Karpas-422 (cell line): ENCODE data around the gene ZNF621. TPM values are rescaled to one million over a fixed set of nuclear protein-coding genes. Genes with fewer than 3 reads are reported as not detected.
"Not testable (repeated sequence)": the region's sequence is repeated elsewhere in the genome, so short reads cannot be mapped to it uniquely, and the experiment has no call there.

ENCODE experiments used
- DNase-seq: peaks from one replicate; pipeline ENCODE4 v3.0.0-alpha.2; 2015
- H2AFZ ChIP-seq: fragments of 200-600 bp; sonication (generic); 2 replicates; pipeline ENCODE4 v1.6.1; 2014; ENCODE audit warnings: antibody characterized with exemption, low read length, mixed read lengths
- H3K27ac ChIP-seq: fragments of 200-600 bp; sonication (generic); 2 replicates; pipeline ENCODE4 v1.5.1; 2014; ENCODE audit warnings: mild to moderate bottlenecking, low read length, moderate library complexity
- H3K27me3 ChIP-seq: fragments of 200-600 bp; sonication (generic); 2 replicates; pipeline ENCODE4 v1.6.1; 2014; ENCODE audit warnings: low read length, mixed read lengths
- H3K36me3 ChIP-seq: fragments of 200-600 bp; sonication (generic); 2 replicates; pipeline ENCODE4 v1.6.1; 2014; ENCODE audit warnings: low read length, mixed read lengths; ENCODE audit not compliant: insufficient read depth
- H3K4me1 ChIP-seq: fragments of 200-600 bp; sonication (generic); 2 replicates; pipeline ENCODE4 v1.6.1; 2014; ENCODE audit warnings: mild to moderate bottlenecking, low read length, mixed read lengths
- H3K4me2 ChIP-seq: fragments of 200-600 bp; sonication (generic); 2 replicates; pipeline ENCODE4 v1.6.1; 2014; ENCODE audit warnings: low read length, low read depth, mild to moderate bottlenecking; ENCODE audit not compliant: poor library complexity, severe bottlenecking
- H3K4me3 ChIP-seq: fragments of 200-600 bp; sonication (generic); 2 replicates; pipeline ENCODE4 v1.5.1; 2014; ENCODE audit warnings: mild to moderate bottlenecking, antibody characterized with exemption, low read length, mixed read lengths
- H3K79me2 ChIP-seq: fragments of 200-600 bp; sonication (generic); 2 replicates; pipeline ENCODE4 v1.6.1; 2014; ENCODE audit warnings: mild to moderate bottlenecking, low read length, mixed read lengths
- H3K9ac ChIP-seq: fragments of 200-600 bp; sonication (generic); 2 replicates; pipeline ENCODE4 v1.6.0; 2014; ENCODE audit warnings: low read length
- H3K9me2 ChIP-seq: fragments of 200-600 bp; sonication (generic), shearing (Covaris generic); replicated peaks from 2 replicates; pipeline ENCODE4 v1.6.0; 2014; ENCODE audit warnings: mild to moderate bottlenecking, low read length, moderate library complexity; ENCODE audit not compliant: insufficient read depth
- H3K9me3 ChIP-seq: fragments of 300-700, 200-600 bp; sonication (generic); 2 replicates; pipeline ENCODE4 v1.6.1; 2014; ENCODE audit warnings: low read length, mixed read lengths
- H4K20me1 ChIP-seq: fragments of 200-600 bp; sonication (generic); 2 replicates; pipeline ENCODE4 v1.6.1; 2014; ENCODE audit warnings: mild to moderate bottlenecking, antibody characterized with exemption, low read length, low read depth; ENCODE audit not compliant: insufficient read depth
- total RNA-seq: library from RNA; depleted of rRNA; stranded (reverse); fragments of >200 nt; shearing (Covaris generic); gene quantifications from 2 replicates; pipeline ENCODE4 v1.2.3, GENCODE V29; 2014; ENCODE audit warnings: low replicate concordance

Gene ZNF621
- total RNA-seq, 1 experiment from 2014 or later = 14.7 TPM

- H3K4me3 ChIP-seq = no peak overlapping the region
- no peaks in the 10 kb centered on the region for H3K36me3 ChIP-seq
- H3K79me2 ChIP-seq = no peaks in the 10 kb centered on the region
- 0 out of 2 replicates have a peak, but pooled peaks cover 3% of the 10 kb centered on the region for H3K4me1 ChIP-seq
- H3K9ac ChIP-seq = no peak overlapping the region
- H2AFZ ChIP-seq = no peak overlapping the region
- no peaks in the 10 kb centered on the region for H4K20me1 ChIP-seq
- no peak for DNase-seq
- no peak overlapping the region for H3K27ac ChIP-seq
- no peaks in the 10 kb centered on the region for H3K9me2 ChIP-seq
- no peaks in the 10 kb centered on the region for H3K27me3 ChIP-seq
- H3K4me2 ChIP-seq = no peak overlapping the region
- no peaks in the 10 kb centered on the region for H3K9me3 ChIP-seq
These were observed 32.9 kb downstream of the ZNF621 start for GRCh38 chr3:40557575-40558161.

GRCh38 chr3:40562482-40562881 is 37.7 kb downstream of the ZNF621 start:
- not testable (repeated sequence) for H3K4me1 ChIP-seq, H3K79me2 ChIP-seq, H3K4me2 ChIP-seq, H4K20me1 ChIP-seq, H3K36me3 ChIP-seq, H3K9me2 ChIP-seq, H3K9me3 ChIP-seq, H2AFZ ChIP-seq, H3K27me3 ChIP-seq, DNase-seq, H3K9ac ChIP-seq, H3K4me3 ChIP-seq, H3K27ac ChIP-seq

GRCh38 chr3:40565629-40566028 is 40.9 kb downstream of the ZNF621 start:
- not testable (repeated sequence) for DNase-seq, H3K4me3 ChIP-seq, H3K4me1 ChIP-seq, H3K4me2 ChIP-seq, H3K9me2 ChIP-seq, H4K20me1 ChIP-seq, H3K9ac ChIP-seq, H3K36me3 ChIP-seq, H3K9me3 ChIP-seq, H2AFZ ChIP-seq, H3K79me2 ChIP-seq, H3K27ac ChIP-seq, H3K27me3 ChIP-seq

GRCh38 chr3:40566694-40567093 is 41.9 kb downstream of the ZNF621 start:
- Histone ChIP-seq H3K27me3 (no peaks in the 10 kb centered on the region), H3K79me2 (no peaks in the 10 kb centered on the region), H3K27ac (no peak overlapping the region), H4K20me1 (no peaks in the 10 kb centered on the region), H3K9me3 (no peaks in the 10 kb centered on the region), H3K4me2 (no peak overlapping the region), H2AFZ (no peak overlapping the region), H3K4me3 (no peak overlapping the region), H3K4me1 (no peaks in the 10 kb centered on the region), H3K9me2 (no peaks in the 10 kb centered on the region), H3K36me3 (no peaks in the 10 kb centered on the region), H3K9ac (no peak overlapping the region)
- no peak for DNase-seq

- Histone ChIP-seq H3K9me3 (no peaks in the 10 kb centered on the region), H3K9ac (no peak overlapping the region), H2AFZ (no peak overlapping the region), H3K4me3 (no peak overlapping the region), H3K4me2 (no peak overlapping the region), H3K27ac (no peak overlapping the region), H3K79me2 (no peaks in the 10 kb centered on the region), H3K4me1 (no peaks in the 10 kb centered on the region), H3K27me3 (no peaks in the 10 kb centered on the region), H3K9me2 (no peaks in the 10 kb centered on the region), H4K20me1 (no peaks in the 10 kb centered on the region), H3K36me3 (no peaks in the 10 kb centered on the region)
- DNase-seq = no peak
These were observed 47.8 kb downstream of the ZNF621 start for GRCh38 chr3:40572588-40572987.

GRCh38 chr3:40574050-40574449 is 49.3 kb downstream of the ZNF621 start:
- Histone ChIP-seq H3K36me3 (no peaks in the 10 kb centered on the region), H3K9me2 (no peaks in the 10 kb centered on the region), H2AFZ (no peak overlapping the region), H3K79me2 (no peaks in the 10 kb centered on the region), H3K27me3 (no peaks in the 10 kb centered on the region), H3K4me1 (no peaks in the 10 kb centered on the region), H3K9ac (no peak overlapping the region), H3K9me3 (no peaks in the 10 kb centered on the region), H3K27ac (no peak overlapping the region), H3K4me2 (no peak overlapping the region), H4K20me1 (no peaks in the 10 kb centered on the region), H3K4me3 (no peak overlapping the region)
- no peak for DNase-seq

- no peak overlapping the region for H3K9ac ChIP-seq
- H3K79me2 ChIP-seq = no peaks in the 10 kb centered on the region
- no peaks in the 10 kb centered on the region for H3K9me2 ChIP-seq
- no peaks in the 10 kb centered on the region for H3K27me3 ChIP-seq
- H3K4me3 ChIP-seq = no peak overlapping the region
- H3K36me3 ChIP-seq = no peaks in the 10 kb centered on the region
- H3K4me2 ChIP-seq = no peak overlapping the region
- no peak overlapping the region for H3K27ac ChIP-seq
- H4K20me1 ChIP-seq = no peaks in the 10 kb centered on the region
- H3K9me3 ChIP-seq = no peaks in the 10 kb centered on the region
- DNase-seq = no peak
- H2AFZ ChIP-seq = no peak overlapping the region
- H3K4me1 ChIP-seq = no peaks in the 10 kb centered on the region
These were observed 49.9 kb downstream of the ZNF621 start for GRCh38 chr3:40574661-40575060.

- no peaks in the 10 kb centered on the region for H3K79me2 ChIP-seq
- H2AFZ ChIP-seq = no peak overlapping the region
- H3K36me3 ChIP-seq = no peaks in the 10 kb centered on the region
- no peak overlapping the region for H3K4me3 ChIP-seq
- no peaks in the 10 kb centered on the region for H3K4me1 ChIP-seq
- no peak overlapping the region for H3K27ac ChIP-seq
- H3K9me3 ChIP-seq = no peaks in the 10 kb centered on the region
- H3K9ac ChIP-seq = no peak overlapping the region
- DNase-seq = no peak
- no peaks in the 10 kb centered on the region for H4K20me1 ChIP-seq
- H3K9me2 ChIP-seq = no peaks in the 10 kb centered on the region
- H3K27me3 ChIP-seq = no peaks in the 10 kb centered on the region
- no peak overlapping the region for H3K4me2 ChIP-seq
These were observed 51.6 kb downstream of the ZNF621 start for GRCh38 chr3:40576396-40576795.
